Stomach (tissue), 4 donors: ENCODE results near the gene DGCR8.

Experiments
- POLR2A ChIP-seq, 4 donors: fragments of 450-650 bp; IDR thresholded peaks; one replicate each; pipeline ENCODE4 v1.6.1; 2016; ENCODE audit warnings: antibody characterized with exemption in 4 of 4, control low read depth in 2 of 4, mild to moderate bottlenecking in 1 of 4, moderate library complexity in 1 of 4
- TF ChIP-seq, protein P1 (sequence below), 7 experiments: fragments of 450-650 bp in 4 of 7; fragments of 200-600 bp in 3 of 7; sonication (generic) in 3 of 7; IDR thresholded peaks; one replicate each; pipeline ENCODE4 v1.5.1; 2016 to 2019; ENCODE audit warnings: antibody characterized with exemption in 7 of 7, control low read depth in 2 of 7, mild to moderate bottlenecking in 1 of 7

DNA sequence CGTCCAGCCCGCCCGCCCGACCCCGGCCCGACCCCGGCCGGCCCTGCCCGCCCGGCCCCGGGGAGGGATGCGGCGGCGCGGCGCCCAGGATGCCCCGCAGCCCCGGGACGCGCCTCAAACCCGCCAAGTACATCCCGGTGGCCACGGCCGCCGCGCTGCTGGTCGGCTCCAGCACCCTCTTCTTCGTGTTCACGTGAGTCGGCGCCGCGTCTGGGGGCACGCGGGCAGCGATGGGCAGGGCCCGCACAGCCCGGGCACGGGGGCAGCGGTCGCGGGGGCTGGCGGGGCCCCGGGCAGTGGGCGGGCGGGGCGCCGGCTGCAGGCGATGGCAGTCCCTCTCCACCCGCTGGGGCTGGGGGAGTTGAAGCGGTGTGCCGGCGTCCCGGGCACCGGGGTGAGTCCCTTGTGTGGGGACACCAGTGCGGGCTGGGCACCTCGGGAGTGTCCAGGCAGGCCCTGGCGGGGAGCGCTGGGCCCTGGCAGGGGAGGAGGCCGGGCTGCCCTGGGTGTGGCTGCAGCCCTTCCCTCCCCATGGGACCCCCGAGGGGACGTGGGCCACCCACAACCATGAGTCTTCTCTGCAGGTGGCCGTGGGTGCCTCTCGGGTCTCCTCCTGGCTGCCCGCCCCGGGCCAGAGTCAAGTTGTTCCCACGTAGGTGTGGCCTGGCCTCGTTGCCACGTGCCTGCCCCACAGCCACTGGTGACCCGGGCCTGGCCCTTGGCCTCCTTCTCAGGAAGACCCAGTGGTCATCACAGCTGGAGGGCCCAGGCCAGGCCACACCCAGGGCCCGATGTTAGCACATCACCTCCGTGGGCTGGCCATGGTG lies 52.0 kb downstream of the DGCR8 start:
- TF ChIP-seq, protein P1, sequence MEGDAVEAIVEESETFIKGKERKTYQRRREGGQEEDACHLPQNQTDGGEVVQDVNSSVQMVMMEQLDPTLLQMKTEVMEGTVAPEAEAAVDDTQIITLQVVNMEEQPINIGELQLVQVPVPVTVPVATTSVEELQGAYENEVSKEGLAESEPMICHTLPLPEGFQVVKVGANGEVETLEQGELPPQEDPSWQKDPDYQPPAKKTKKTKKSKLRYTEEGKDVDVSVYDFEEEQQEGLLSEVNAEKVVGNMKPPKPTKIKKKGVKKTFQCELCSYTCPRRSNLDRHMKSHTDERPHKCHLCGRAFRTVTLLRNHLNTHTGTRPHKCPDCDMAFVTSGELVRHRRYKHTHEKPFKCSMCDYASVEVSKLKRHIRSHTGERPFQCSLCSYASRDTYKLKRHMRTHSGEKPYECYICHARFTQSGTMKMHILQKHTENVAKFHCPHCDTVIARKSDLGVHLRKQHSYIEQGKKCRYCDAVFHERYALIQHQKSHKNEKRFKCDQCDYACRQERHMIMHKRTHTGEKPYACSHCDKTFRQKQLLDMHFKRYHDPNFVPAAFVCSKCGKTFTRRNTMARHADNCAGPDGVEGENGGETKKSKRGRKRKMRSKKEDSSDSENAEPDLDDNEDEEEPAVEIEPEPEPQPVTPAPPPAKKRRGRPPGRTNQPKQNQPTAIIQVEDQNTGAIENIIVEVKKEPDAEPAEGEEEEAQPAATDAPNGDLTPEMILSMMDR (IDR thresholded peaks at IDR 0.05) = no peak
- no peak for TF ChIP-seq POLR2A (IDR thresholded peaks at IDR 0.05)
